ENCODE measurements around the gene LAD1. TPM values are rescaled to one million over a fixed set of nuclear protein-coding genes. Genes with fewer than 3 reads are reported as not detected.

The LAD1 gene
- total RNA-seq, 1 experiment from 2014 or later: 0.10 TPM

DNA sequence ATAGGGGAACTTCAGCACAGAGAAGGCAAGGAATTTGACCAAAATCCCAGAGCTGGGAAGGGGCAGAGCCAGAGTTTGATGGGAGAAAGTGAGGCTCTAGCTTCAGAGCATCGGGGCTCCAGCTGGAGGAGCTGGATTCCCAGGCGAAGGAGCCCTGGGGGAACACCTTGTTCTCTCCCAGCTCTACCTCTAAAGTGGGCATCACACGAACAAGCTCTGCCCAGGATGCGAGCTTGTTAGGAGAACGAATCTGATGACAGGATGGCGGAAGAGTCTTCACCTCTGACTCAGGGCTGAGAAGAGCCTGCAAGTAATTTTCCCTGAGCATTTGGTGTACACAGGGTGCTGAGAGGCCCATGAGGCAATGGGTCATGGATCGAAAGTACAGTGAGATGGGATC is 43.7 kb downstream of the LAD1 start:
- POLR2A ChIA-PET: no interaction called here
- in situ Hi-C loops (cut with HindIII; ENCODE audit: low pct_unique_long_range_greater_than_20kb, low sequenced_read_pairs) (no loop called here), intact Hi-C loops (cut with micrococcal nuclease; ENCODE audit: unreplicated experiment) (no loop called here)
- ATAC-seq (no peak), DNase-seq (ENCODE audit: low read depth, low spot score) (no peak)
- CTCF ChIA-PET: no interaction called here
- H3K27ac ChIP-seq (ENCODE audit: low read length): no peak overlapping the region
- H3K4me1 ChIP-seq (ENCODE audit: control insufficient read depth, insufficient read depth, low read length): no peaks in the 10 kb centered on the region
- no TSS peak for BruUV-seq (replicated peaks)
- no peak overlapping the region for H3K4me3 ChIP-seq (ENCODE audit: low read depth in 2 of 2, low read length in 2 of 2)
- H3K27me3 ChIP-seq (ENCODE audit: control insufficient read depth, insufficient read depth, low read length): peaks cover 2% of the 10 kb centered on the region
- H3K36me3 ChIP-seq (ENCODE audit: control insufficient read depth, insufficient read depth, low read length): no peaks in the 10 kb centered on the region
- TF ChIP-seq TCF7L2 (IDR thresholded peaks at IDR 0.05; ENCODE audit: low read depth, low read length) (no peak), POLR2AphosphoS5 (IDR thresholded peaks at IDR 0.05; ENCODE audit: low read depth, low read length) (no peak)
- H3K9me3 ChIP-seq (ENCODE audit: control insufficient read depth, insufficient read depth, low read depth, low read length): no peaks in the 10 kb centered on the region

DNA sequence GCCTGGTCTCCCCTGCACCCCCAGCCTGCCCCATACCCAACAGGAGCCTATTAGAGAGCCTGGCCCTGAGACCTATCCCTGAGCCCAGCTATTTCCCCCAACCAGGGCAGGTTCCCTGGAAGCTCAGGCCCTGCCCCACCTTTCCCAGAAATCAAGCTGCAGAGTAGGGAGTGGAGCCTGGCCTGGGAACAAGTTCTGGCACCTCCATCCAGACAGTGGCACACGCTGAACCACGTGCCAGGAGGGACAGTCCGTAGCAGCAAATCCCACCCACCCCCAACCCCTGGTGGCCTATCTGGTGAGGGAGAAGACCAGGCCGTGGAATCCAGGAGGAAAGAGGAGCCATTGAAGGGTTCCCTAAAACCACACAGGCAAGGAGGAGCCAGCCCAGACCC is 44.2 kb downstream of the LAD1 start:
- intact Hi-C loops (cut with micrococcal nuclease; ENCODE audit: unreplicated experiment): no loop called here
- TF ChIP-seq, protein P1, sequence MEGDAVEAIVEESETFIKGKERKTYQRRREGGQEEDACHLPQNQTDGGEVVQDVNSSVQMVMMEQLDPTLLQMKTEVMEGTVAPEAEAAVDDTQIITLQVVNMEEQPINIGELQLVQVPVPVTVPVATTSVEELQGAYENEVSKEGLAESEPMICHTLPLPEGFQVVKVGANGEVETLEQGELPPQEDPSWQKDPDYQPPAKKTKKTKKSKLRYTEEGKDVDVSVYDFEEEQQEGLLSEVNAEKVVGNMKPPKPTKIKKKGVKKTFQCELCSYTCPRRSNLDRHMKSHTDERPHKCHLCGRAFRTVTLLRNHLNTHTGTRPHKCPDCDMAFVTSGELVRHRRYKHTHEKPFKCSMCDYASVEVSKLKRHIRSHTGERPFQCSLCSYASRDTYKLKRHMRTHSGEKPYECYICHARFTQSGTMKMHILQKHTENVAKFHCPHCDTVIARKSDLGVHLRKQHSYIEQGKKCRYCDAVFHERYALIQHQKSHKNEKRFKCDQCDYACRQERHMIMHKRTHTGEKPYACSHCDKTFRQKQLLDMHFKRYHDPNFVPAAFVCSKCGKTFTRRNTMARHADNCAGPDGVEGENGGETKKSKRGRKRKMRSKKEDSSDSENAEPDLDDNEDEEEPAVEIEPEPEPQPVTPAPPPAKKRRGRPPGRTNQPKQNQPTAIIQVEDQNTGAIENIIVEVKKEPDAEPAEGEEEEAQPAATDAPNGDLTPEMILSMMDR (IDR thresholded peaks at IDR 0.05): no peak
- TF ChIP-seq TCF7L2 (IDR thresholded peaks at IDR 0.05; ENCODE audit: low read depth, low read length) (no peak), POLR2AphosphoS5 (IDR thresholded peaks at IDR 0.05; ENCODE audit: low read depth, low read length) (no peak), SIN3A (IDR thresholded peaks at IDR 0.05; ENCODE audit: borderline replicate concordance, insufficient read depth, low read depth, low read length) (no peak)
- TF ChIP-seq, protein P2, sequence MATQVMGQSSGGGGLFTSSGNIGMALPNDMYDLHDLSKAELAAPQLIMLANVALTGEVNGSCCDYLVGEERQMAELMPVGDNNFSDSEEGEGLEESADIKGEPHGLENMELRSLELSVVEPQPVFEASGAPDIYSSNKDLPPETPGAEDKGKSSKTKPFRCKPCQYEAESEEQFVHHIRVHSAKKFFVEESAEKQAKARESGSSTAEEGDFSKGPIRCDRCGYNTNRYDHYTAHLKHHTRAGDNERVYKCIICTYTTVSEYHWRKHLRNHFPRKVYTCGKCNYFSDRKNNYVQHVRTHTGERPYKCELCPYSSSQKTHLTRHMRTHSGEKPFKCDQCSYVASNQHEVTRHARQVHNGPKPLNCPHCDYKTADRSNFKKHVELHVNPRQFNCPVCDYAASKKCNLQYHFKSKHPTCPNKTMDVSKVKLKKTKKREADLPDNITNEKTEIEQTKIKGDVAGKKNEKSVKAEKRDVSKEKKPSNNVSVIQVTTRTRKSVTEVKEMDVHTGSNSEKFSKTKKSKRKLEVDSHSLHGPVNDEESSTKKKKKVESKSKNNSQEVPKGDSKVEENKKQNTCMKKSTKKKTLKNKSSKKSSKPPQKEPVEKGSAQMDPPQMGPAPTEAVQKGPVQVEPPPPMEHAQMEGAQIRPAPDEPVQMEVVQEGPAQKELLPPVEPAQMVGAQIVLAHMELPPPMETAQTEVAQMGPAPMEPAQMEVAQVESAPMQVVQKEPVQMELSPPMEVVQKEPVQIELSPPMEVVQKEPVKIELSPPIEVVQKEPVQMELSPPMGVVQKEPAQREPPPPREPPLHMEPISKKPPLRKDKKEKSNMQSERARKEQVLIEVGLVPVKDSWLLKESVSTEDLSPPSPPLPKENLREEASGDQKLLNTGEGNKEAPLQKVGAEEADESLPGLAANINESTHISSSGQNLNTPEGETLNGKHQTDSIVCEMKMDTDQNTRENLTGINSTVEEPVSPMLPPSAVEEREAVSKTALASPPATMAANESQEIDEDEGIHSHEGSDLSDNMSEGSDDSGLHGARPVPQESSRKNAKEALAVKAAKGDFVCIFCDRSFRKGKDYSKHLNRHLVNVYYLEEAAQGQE (IDR thresholded peaks at IDR 0.05; ENCODE audit: insufficient read depth in 1 of 2, low read depth in 2 of 2, low read length in 1 of 2): no peak
- no TSS peak for BruUV-seq (replicated peaks)
- peaks cover 2% of the 10 kb centered on the region for H3K27me3 ChIP-seq (ENCODE audit: control insufficient read depth, insufficient read depth, low read length)
- ChIA-PET POLR2A (no interaction called here), CTCF (no interaction called here)
- in situ Hi-C loops (cut with HindIII; ENCODE audit: low pct_unique_long_range_greater_than_20kb, low sequenced_read_pairs): no loop called here
- H3K27ac ChIP-seq (ENCODE audit: low read length): no peak overlapping the region
- H3K4me3 ChIP-seq (ENCODE audit: low read depth in 2 of 2, low read length in 2 of 2): no peak overlapping the region
- H3K36me3 ChIP-seq (ENCODE audit: control insufficient read depth, insufficient read depth, low read length): no peaks in the 10 kb centered on the region
- H3K4me1 ChIP-seq (ENCODE audit: control insufficient read depth, insufficient read depth, low read length): no peaks in the 10 kb centered on the region
- no peaks in the 10 kb centered on the region for H3K9me3 ChIP-seq (ENCODE audit: control insufficient read depth, insufficient read depth, low read depth, low read length)
- DNase-seq (ENCODE audit: low read depth, low spot score) (no peak), ATAC-seq (no peak)

DNA sequence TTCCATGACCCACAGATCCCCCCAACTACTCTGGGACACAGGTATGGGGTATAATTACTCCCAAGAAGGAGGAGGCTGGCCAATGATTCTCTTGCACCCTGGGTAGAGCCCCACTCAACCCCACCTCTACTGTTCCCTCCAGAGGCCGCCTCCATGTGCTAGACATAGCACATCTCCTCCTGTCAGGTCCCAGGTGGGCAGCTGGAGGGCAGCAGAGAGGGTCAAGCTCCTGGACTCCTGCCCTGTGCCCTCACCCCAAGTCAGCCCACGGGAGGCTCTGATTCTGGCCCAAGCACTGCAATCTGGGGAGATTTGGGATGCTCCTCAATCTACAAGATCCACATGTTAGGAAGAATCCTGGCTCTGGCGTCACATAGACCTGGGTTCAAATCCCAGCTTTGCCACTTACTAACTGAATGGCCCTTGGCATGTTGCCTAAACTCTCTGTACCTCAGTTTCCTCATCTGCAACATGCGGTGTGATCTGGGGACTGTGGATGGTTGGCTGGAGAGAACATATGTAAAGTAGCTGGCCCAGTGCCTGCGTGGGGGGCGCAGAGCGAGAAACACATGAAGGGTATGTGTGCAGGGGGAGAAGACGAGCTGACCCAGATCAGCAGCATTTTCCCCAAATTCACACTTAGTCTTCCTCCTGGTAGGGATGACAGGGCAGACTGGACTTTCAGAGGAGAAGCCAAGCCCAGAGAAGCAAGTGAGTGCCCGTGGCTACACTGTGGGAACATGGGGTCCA is 44.8 kb downstream of the LAD1 start:
- CTCF ChIA-PET: interaction anchor here (0.7 kb wide), 1 partner anchor 113 kb away, joined by 3 read pairs; no protein-coding TSS in a partner anchor
- no peak for ATAC-seq

More for the DNA sequence above, 44.8 kb downstream of the LAD1 start:
- in situ Hi-C loops (cut with HindIII; ENCODE audit: low pct_unique_long_range_greater_than_20kb, low sequenced_read_pairs) (no loop called here), intact Hi-C loops (cut with micrococcal nuclease; ENCODE audit: unreplicated experiment) (no loop called here)
- Histone ChIP-seq H3K27ac (ENCODE audit: low read length) (no peak overlapping the region), H3K4me1 (ENCODE audit: control insufficient read depth, insufficient read depth, low read length) (no peaks in the 10 kb centered on the region), H3K9me3 (ENCODE audit: control insufficient read depth, insufficient read depth, low read depth, low read length) (no peaks in the 10 kb centered on the region), H3K36me3 (ENCODE audit: control insufficient read depth, insufficient read depth, low read length) (no peaks in the 10 kb centered on the region), H3K4me3 (ENCODE audit: low read depth in 2 of 2, low read length in 2 of 2) (no peak overlapping the region), H3K27me3 (ENCODE audit: control insufficient read depth, insufficient read depth, low read length) (peaks cover 2% of the 10 kb centered on the region)
- BruUV-seq (replicated peaks): no TSS peak
- POLR2A ChIA-PET: no interaction called here
- DNase-seq (ENCODE audit: low read depth, low spot score): no peak
- TF ChIP-seq, protein P2 (IDR thresholded peaks at IDR 0.05; ENCODE audit: insufficient read depth in 1 of 2, low read depth in 2 of 2, low read length in 1 of 2): no peak
- no peak for TF ChIP-seq TCF7L2 (IDR thresholded peaks at IDR 0.05; ENCODE audit: low read depth, low read length)
- TF ChIP-seq SIN3A (IDR thresholded peaks at IDR 0.05; ENCODE audit: borderline replicate concordance, insufficient read depth, low read depth, low read length): no peak
- TF ChIP-seq, protein P1 (IDR thresholded peaks at IDR 0.05): no peak
- TF ChIP-seq POLR2AphosphoS5 (IDR thresholded peaks at IDR 0.05; ENCODE audit: low read depth, low read length): no peak
